ENCODE measurements around the gene NANS.

DNA sequence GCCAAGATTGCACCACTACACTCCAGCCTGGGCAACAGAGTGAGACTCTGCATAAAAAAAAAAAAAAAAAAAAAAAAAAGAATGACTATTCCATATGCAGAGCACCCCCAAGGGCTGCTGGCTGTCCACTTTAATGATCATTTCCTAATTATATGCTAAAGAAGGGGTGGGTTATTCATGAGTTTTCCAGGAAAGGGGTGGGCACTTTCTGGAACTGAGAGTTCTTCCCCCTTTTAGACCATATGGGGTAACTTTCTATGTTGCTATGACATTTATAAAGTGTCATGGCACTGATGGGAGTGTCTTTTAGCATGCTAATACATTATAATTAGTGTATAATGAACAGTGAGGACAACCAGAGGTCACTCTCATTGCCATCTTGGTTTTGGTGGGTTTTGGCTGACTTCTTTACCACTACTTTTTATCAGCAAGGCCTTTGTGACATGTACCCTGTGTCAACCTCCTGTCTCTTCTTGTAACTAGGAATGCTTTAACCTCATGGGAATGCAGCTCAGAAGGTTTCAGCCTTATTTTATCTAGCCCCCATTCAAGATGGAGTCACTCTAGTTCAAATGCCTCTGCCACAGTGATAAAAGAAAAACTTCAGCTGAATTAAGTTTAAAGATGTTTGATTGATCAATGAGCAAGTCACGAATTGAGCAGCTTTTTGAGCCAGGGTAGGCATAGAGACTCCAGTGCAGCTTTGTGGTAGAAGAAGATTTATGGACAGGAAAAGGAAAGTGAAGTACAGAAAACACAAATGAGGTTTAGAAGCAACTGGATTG is 7.1 kb upstream of the NANS start:
- TF ChIP-seq CTCF (IDR thresholded peaks at IDR 0.05; ENCODE audit: insufficient read depth, low read length): no peak
- TF ChIP-seq, protein P1, sequence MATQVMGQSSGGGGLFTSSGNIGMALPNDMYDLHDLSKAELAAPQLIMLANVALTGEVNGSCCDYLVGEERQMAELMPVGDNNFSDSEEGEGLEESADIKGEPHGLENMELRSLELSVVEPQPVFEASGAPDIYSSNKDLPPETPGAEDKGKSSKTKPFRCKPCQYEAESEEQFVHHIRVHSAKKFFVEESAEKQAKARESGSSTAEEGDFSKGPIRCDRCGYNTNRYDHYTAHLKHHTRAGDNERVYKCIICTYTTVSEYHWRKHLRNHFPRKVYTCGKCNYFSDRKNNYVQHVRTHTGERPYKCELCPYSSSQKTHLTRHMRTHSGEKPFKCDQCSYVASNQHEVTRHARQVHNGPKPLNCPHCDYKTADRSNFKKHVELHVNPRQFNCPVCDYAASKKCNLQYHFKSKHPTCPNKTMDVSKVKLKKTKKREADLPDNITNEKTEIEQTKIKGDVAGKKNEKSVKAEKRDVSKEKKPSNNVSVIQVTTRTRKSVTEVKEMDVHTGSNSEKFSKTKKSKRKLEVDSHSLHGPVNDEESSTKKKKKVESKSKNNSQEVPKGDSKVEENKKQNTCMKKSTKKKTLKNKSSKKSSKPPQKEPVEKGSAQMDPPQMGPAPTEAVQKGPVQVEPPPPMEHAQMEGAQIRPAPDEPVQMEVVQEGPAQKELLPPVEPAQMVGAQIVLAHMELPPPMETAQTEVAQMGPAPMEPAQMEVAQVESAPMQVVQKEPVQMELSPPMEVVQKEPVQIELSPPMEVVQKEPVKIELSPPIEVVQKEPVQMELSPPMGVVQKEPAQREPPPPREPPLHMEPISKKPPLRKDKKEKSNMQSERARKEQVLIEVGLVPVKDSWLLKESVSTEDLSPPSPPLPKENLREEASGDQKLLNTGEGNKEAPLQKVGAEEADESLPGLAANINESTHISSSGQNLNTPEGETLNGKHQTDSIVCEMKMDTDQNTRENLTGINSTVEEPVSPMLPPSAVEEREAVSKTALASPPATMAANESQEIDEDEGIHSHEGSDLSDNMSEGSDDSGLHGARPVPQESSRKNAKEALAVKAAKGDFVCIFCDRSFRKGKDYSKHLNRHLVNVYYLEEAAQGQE (IDR thresholded peaks at IDR 0.05; ENCODE audit: insufficient replicate concordance, low read depth): no peak

Data from HL-60 (cell line).